GOT3 (cell line): ENCODE results near the gene PER3.
"Not testable (repeated sequence)": the region's sequence is repeated elsewhere in the genome, so short reads cannot be mapped to it uniquely, and the experiment has no call there.

Source experiments
- DNase-seq: peaks from one replicate; lab custom pipeline; 2025; ENCODE audit warnings: mixed read lengths; lab: John Stamatoyannopoulos, UW

PER3 gene

GRCh38 chr1:7780976-7781375 is 3.1 kb upstream of the PER3 start:
- DNase-seq = no peak

- no peak for DNase-seq
These were observed 2.6 kb upstream of the PER3 start for GRCh38 chr1:7781501-7781900.

DNA sequence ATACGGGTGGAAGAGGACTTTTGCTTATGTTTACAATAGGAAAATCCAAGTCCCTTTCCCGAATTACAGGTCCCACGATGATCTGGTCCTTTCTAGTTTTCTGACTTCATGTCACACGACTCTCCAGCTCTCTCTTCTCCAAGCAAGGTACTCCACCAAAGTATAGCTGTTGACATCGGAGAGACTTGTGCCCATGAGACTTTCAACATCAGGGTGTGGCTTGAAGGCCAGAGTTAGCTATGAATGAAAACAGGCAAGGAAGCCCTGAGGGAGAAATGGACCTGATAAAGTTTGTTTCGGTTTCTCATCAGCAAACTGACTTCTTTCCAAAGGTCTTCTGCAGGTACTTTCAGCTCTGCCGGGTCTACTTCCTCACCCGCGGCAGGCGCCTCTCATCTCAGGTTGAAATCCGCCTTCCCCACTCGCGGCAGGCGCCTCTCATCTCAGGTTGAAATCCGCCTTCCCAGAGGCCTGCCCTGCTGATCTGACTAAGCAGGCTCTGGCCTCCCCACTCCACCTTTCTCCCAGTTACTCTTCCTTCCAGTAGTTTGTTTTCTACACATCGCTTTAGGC is 2.1 kb upstream of the PER3 start:
- no peak for DNase-seq

DNA sequence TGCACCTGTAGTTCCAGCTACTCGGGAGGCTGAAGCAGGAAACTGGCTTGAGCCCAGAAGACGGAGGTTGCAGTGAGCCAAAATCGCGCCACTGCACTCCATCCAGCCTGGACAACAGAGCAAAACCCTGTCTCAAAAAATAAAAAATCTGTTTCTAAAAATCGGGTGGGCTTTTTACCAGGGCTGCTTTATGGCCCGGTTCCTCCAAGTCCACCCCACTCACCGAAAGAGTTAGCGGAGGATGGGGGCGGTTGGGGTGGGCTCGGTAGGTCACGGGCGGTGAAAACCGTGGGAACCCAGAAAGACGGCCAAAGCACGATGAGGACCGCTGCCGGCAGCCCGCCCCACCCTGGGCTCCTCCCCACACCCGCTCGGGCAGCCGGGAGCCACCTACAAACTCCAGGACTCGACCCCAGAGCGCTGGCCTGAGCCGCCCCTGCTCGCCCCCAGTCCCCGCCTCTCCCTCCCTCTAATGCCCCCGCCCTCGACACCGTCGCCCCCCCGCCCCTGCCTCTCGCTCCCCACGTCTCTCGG is 846 bp upstream of the PER3 start:
- no peak for DNase-seq

DNA sequence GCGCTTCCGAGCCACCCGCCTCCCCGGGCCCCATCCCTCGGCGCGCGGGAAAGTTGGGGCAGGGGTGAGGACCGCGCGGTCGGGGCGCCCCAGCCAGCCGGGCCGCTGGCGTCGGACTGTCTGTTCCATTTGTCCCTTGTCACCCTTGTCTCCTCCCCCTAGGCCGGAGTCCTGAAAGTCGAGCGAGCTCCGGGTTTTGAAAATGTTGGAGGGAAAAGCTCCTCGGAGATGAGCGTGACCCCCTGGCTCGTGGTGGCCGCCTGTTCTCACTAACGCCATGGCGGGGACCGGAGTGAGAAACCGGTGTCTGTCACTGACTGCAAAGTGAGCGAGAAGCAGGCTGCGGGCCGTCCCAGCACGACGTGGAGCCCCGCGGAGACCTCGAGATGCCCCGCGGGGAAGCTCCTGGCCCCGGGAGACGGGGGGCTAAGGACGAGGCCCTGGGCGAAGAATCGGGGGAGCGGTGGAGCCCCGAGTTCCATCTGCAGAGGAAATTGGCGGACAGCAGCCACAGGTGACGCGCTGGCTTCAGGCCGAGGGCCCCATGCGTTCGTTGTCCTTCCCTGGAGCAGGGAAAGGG is 491 bp downstream of the PER3 start:
- no peak for DNase-seq

GRCh38 chr1:7785108-7785507 is 1.0 kb downstream of the PER3 start:
- DNase-seq = no peak

DNA sequence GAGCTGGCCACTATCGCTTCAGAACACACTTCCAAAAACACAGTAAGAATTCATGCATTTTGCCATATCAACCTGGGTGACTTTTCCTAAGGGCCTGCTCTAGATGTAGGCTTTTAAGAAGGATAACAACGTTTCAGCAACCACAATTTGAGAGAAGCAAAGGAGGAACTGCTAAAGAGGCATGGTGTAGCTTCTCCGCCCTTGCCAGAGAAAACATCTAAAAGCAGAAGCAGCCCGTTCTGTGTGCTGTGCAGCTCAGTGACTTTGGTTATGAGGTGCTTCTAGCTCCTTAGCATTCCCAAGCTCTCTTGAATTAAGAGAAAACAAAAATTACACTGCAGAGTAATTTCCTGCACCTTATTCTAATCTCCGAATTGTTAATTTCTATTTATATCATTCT is 2.7 kb downstream of the PER3 start:
- DNase-seq = no peak

- DNase-seq = no peak
These were observed 5.7 kb downstream of the PER3 start for GRCh38 chr1:7789828-7790227.

GRCh38 chr1:7791027-7791426 is 6.9 kb downstream of the PER3 start:
- not testable (repeated sequence) for DNase-seq

GRCh38 chr1:7795406-7795805 is 11.3 kb downstream of the PER3 start:
- DNase-seq = no peak

DNA sequence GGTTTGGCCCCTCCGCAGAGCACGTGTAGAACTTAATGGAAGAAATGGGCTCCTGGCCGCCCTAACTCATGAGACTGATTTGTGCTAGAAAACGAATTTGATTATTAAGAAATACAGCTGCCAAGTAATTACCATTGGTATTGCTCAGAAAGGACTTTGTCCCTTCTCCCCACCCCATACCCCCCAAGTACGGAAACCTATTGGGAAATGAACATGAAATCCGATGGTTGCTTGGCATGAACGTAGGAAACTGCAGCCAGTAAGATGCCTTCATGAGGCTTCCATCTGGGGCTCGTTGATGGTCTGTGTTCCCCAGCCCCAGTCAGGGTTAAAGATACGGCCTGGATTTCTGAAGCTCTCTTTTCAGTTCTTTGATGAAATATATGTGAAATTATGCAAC is 21.4 kb downstream of the PER3 start:
- no peak for DNase-seq

DNA sequence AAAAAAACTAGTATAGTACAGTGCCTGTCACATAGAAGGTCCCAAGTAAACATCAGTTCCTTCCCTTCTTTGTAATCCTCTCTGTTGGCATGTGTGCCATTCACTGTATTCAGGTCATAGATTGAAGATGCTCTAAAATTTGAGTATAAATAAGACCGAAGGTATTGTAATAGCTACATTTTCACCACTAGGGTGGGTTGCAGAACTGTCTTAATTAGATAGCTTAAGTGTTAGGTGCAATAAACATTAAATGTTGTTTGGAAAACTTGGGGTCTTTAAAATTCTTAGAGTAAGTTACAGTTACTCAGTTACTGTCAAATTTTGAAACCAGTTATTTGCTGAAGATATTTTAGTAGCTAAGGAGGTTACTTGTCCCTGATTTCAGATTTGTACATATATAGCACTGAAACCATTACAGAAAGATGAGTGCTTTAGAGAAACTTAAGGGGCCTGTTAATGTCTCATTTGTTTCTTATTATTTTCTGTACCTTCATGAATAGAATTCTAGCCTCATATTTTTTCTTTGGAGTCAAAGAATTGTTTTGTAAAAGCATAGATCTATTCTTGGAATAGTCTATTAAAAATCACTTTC is 24.3 kb downstream of the PER3 start:
- DNase-seq = no peak

GRCh38 chr1:7809742-7810141 is 25.7 kb downstream of the PER3 start:
- no peak for DNase-seq

DNA sequence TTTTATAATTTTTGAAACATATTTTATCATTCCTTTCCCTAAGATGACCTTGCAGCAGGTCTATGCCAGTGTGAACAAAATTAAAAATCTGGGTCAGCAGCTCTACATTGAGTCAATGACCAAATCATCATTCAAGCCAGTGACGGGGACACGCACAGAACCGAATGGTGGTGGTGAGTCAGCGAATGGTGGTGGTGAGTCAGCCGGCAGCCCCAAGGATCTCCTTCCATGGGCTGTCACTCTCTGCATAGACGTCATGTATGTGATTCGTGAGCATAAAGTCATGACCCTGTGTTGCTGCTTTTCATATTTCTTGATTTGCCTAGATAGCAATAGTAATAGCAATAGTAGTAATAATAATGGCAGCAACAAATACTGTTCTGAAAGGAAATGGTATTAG is 26.3 kb downstream of the PER3 start:
- peak; percentile 38 for DNase-seq

DNA sequence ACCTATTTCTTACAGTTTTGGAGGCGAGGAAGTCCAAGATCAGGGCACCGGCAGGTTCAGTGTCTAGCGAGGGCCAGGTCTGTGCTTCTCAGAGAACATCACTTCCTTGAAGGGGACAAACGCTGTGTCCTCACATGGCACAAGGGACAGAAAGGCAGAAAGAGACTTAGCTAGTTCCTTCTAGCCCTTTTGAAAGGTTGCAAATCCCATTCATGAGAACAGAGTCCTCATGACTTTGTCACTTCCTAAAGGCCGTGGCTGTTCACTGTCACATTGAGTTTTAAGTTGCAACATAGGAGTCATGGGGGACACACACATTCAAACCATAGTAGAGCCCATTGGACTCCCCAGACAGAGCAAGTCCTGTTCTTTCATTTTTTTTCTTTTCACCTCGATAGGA is 27.4 kb downstream of the PER3 start:
- no peak for DNase-seq

DNA sequence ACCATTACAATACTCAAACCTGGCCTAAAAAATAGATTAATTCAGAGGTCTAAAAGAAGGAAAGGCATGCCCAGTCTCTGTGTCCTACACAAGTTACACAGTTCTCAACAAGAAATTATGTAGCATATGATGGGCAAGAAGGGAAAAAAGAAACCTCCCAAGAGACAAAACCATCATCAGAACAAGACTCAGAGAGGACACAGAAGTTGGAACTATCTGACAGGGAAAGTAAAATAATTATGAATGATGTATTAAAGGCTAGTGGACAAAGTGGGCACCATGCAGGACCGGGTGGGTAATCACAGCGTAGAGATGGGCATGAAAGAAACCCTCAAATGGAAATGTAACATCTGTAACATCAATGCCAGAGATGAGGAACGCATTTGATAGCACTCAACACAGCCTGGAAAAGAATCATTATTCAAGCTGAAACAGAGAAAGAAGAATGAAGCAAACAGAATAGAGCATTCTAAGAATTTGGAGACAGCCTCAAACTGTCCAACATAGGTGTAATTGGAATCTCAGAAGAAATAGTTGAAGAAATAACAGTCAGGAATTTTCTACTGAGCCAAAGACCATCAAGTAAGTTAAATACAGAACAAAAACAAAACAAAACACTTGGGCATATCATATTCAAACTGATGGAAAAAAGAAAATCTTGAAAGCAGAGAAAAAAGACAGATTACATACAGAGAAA is 29.7 kb downstream of the PER3 start:
- no peak for DNase-seq

DNA sequence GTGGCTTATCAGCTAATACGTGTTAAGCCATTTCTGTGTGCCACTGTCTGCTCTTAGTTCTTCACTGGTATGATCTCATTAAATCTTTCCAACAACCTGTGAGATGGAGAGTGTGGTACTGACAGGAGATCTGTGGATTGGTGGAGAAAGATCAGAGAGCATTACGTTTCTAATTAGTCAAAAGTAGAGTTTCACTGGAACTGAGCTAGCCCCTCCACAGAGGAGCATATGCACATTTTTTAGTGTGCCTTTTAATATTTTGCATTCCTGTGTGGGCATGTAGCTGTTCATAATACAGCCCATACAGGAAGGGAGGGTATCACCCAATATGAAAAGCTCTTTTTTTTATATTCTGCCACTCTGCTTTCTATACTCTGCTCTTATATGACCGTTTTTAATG is 37.2 kb downstream of the PER3 start:
- no peak for DNase-seq

GRCh38 chr1:7824701-7825100 is 40.6 kb downstream of the PER3 start:
- DNase-seq = no peak

GRCh38 chr1:7826363-7826762 is 42.3 kb downstream of the PER3 start:
- no peak for DNase-seq

- DNase-seq = no peak
These were observed 43.2 kb downstream of the PER3 start for GRCh38 chr1:7827126-7827955.

GRCh38 chr1:7831458-7831857 is 47.4 kb downstream of the PER3 start:
- DNase-seq = no peak

DNA sequence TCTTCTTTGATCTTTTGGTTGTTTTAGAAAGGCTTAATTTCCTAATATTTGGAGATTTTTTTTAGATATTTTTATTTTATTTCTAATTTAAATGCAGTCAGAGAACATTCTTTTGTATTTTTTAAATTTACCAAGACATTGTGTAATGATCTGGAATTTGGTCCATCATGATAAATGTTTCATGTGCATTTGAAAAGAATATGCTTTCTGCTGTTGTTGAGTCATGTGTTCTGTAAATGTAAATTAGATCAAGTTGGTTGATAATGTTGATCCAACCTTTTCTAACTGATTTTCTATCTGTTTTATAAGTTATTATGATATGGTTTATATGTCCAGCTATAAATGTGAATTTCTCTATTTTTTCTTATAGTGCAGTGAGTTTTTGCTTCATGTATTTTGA is 48.9 kb downstream of the PER3 start:
- DNase-seq = no peak
